Left lung (tissue), 10 donors: Measurements from ENCODE around the gene LARP1. TPM values are rescaled to one million over a fixed set of nuclear protein-coding genes. Genes with fewer than 3 reads are reported as not detected.

ENCODE experiments used
- ATAC-seq: fragments of 200-7000 bp; cut with Tn5 transposase; one replicate; pipeline ENCODE4 v1.9.1; 2020; ENCODE audit warnings: moderate library complexity
- DNase-seq, 4 donors: peaks; one replicate each; pipeline ENCODE4 v3.0.0-alpha.2; 2013 to 2020
- H3K27ac ChIP-seq, 2 donors: fragments of 200-600 bp; sonication (generic) in 1 of 2; one replicate each; pipeline versions ENCODE4 v1.5.0 to v1.8.0; 2020 to 2021
- H3K27me3 ChIP-seq, 2 donors: fragments of 200-600 bp; sonication (generic) in 1 of 2; one replicate each; pipeline versions ENCODE4 v1.5.0 to v1.8.0; 2020 to 2021
- H3K36me3 ChIP-seq, 2 donors: fragments of 200-600 bp; sonication (generic) in 1 of 2; one replicate each; pipeline versions ENCODE4 v1.5.0 to v1.8.0; 2020 to 2021
- H3K4me1 ChIP-seq, 2 donors: fragments of 200-600 bp; one replicate each; pipeline ENCODE4 v1.8.0; 2021
- H3K4me3 ChIP-seq, 2 donors: fragments of 200-600 bp; sonication (generic) in 1 of 2; one replicate each; pipeline versions ENCODE4 v1.5.0 to v1.8.0; 2020 to 2021; ENCODE audit warnings: mild to moderate bottlenecking in 1 of 2
- H3K9me3 ChIP-seq, 2 donors: fragments of 200-600 bp; sonication (generic) in 1 of 2; one replicate each; pipeline versions ENCODE4 v1.5.0 to v1.8.0; 2020 to 2021
- CTCF ChIP-seq, 2 donors: fragments of 200-600 bp; sonication (generic) in 1 of 2; IDR thresholded peaks; one replicate each; pipeline versions ENCODE4 v1.5.0 to v1.8.0; 2021; ENCODE audit warnings: antibody characterized with exemption in 2 of 2
- intact Hi-C, 2 donors: fragments of 100-400 bp; cut with DNase I; formaldehyde crosslinking; loops; one replicate each; pipeline versions ENCODE4 v1.11.2 to v1.14.2; 2022
- polyA plus RNA-seq, 6 donors: library from polyadenylated mRNA; unstranded; fragments of 120-200 nt; gene quantifications; one replicate each; pipeline ENCODE4 v1.2.1, GENCODE V29; 2013; ENCODE audit not compliant: insufficient read length in 6 of 6
- total RNA-seq, 2 donors: library from RNA; stranded (reverse); fragmentation: NEBNext Ultra II Directional; extraction: Animal tissue kit (Norgen Biotek cat#: 25700); gene quantifications; one replicate each; pipeline ENCODE4 v1.2.1, GENCODE V29; 2021
- donor health status: DM: no; HTN: yes; CAD: no.
- donor health status: DM: no; HTN: no; CAD: no.

The LARP1 gene
- total and polyA plus RNA-seq, 8 donors: 90.3 to 172 (median 109) TPM

- intact Hi-C loops: no loop called here
- Histone ChIP-seq H3K4me1 (peaks cover 0 to 16% of the 10 kb centered on the region in 2 donors), H3K36me3 (peaks cover 0 to 98% of the 10 kb centered on the region in 2 donors), H3K27me3 (no peaks in the 10 kb centered on the region), H3K9me3 (no peaks in the 10 kb centered on the region), H3K27ac (no peak overlapping the region), H3K4me3 (no peak overlapping the region)
- DNase-seq: no peak
- ATAC-seq: no peak
- no peak for TF ChIP-seq CTCF (IDR thresholded peaks at IDR 0.05)
Observed at GRCh38 chr5:154815684-154816247, 60.6 kb downstream of the LARP1 start.

GRCh38 chr5:154816891-154817492, 61.8 kb downstream of the LARP1 start:
- peak overlapping the region in 1 of 2 donors; percentile 39 for H3K27ac ChIP-seq
- H3K27me3 ChIP-seq: no peaks in the 10 kb centered on the region
- peaks cover 0 to 97% of the 10 kb centered on the region in 2 donors for H3K36me3 ChIP-seq
- H3K4me1 ChIP-seq: peaks cover 0 to 7% of the 10 kb centered on the region in 2 donors
- no peak for TF ChIP-seq CTCF (IDR thresholded peaks at IDR 0.05)
- H3K4me3 ChIP-seq: no peak overlapping the region
- intact Hi-C loops: no loop called here
- DNase-seq (no peak), ATAC-seq (no peak)
- H3K9me3 ChIP-seq: no peaks in the 10 kb centered on the region

GRCh38 chr5:154817815-154818214, 62.6 kb downstream of the LARP1 start:
- peak overlapping the region in 1 of 2 donors; percentile 39 for H3K27ac ChIP-seq
- H3K9me3 ChIP-seq: no peaks in the 10 kb centered on the region
- H3K4me3 ChIP-seq: no peak overlapping the region
- H3K36me3 ChIP-seq: peaks cover 0 to 94% of the 10 kb centered on the region in 2 donors
- H3K4me1 ChIP-seq: no peaks in the 10 kb centered on the region
- intact Hi-C loops: no loop called here
- no peaks in the 10 kb centered on the region for H3K27me3 ChIP-seq
- no peak for DNase-seq
- TF ChIP-seq CTCF (IDR thresholded peaks at IDR 0.05): no peak
- ATAC-seq: no peak

GRCh38 chr5:154818471-154819116, 63.4 kb downstream of the LARP1 start:
- no peak for TF ChIP-seq CTCF (IDR thresholded peaks at IDR 0.05)
- H3K36me3 ChIP-seq: peaks cover 0 to 94% of the 10 kb centered on the region in 2 donors
- ATAC-seq (no peak), DNase-seq (no peak)
- no peaks in the 10 kb centered on the region for H3K9me3 ChIP-seq
- no peaks in the 10 kb centered on the region for H3K4me1 ChIP-seq
- H3K27ac ChIP-seq: peak overlapping the region in 1 of 2 donors; percentile 39
- intact Hi-C loops: no loop called here
- H3K27me3 ChIP-seq: no peaks in the 10 kb centered on the region
- no peak overlapping the region for H3K4me3 ChIP-seq

- Histone ChIP-seq H3K4me1 (no peaks in the 10 kb centered on the region), H3K27ac (no peak overlapping the region), H3K36me3 (peaks cover 0 to 94% of the 10 kb centered on the region in 2 donors), H3K9me3 (no peaks in the 10 kb centered on the region), H3K4me3 (no peak overlapping the region), H3K27me3 (no peaks in the 10 kb centered on the region)
- ATAC-seq (no peak), DNase-seq (no peak)
- intact Hi-C loops: no loop called here
- no peak for TF ChIP-seq CTCF (IDR thresholded peaks at IDR 0.05)
Observed at GRCh38 chr5:154819546-154819945, 64.4 kb downstream of the LARP1 start.
